SU-DHL-6 (cell line): ENCODE data around the gene KCNA10.
A peak's percentile ranks its signal among the peaks of the same experiment; 100 is the strongest.

Source experiments
- H2AFZ ChIP-seq: fragments of 200-600 bp; sonication (generic); 2 replicates; pipeline ENCODE4 v1.6.1; 2014; ENCODE audit warnings: low read depth, mild to moderate bottlenecking, moderate library complexity, mixed read lengths, antibody characterized with exemption, low read length; ENCODE audit not compliant: severe bottlenecking
- H3F3A ChIP-seq: fragments of 200-600 bp; shearing (Covaris generic); 2 replicates; pipeline ENCODE4 v1.6.0; 2016; ENCODE audit warnings: antibody characterized with exemption, mild to moderate bottlenecking; ENCODE audit not compliant: insufficient read depth
- H3K27ac ChIP-seq: fragments of 200-600 bp; sonication (generic); 2 replicates; pipeline ENCODE4 v1.5.1; 2016; ENCODE audit warnings: low read depth, mild to moderate bottlenecking, low read length, moderate library complexity, mixed read lengths
- H3K27me3 ChIP-seq: fragments of 200-600 bp; sonication (generic), shearing (Covaris generic); 2 replicates; pipeline ENCODE4 v1.6.0; 2014; ENCODE audit warnings: mild to moderate bottlenecking, low read length
- H3K36me3 ChIP-seq: fragments of 200-600 bp; sonication (generic); 2 replicates; pipeline ENCODE4 v1.6.1; 2014; ENCODE audit warnings: mild to moderate bottlenecking, low read length, mixed read lengths
- H3K4me2 ChIP-seq: fragments of 300-600, 200-600 bp; shearing (Covaris generic), sonication (generic); 2 replicates; pipeline ENCODE4 v1.6.0; 2014; ENCODE audit warnings: low read length, low read depth, mild to moderate bottlenecking; ENCODE audit not compliant: poor library complexity, severe bottlenecking
- H3K4me3 ChIP-seq: fragments of 200-600 bp; sonication (generic); 2 replicates; pipeline ENCODE4 v1.5.1; 2014; ENCODE audit warnings: antibody characterized with exemption, low read length, mild to moderate bottlenecking, mixed read lengths; ENCODE audit not compliant: insufficient read depth, poor library complexity, severe bottlenecking
- H3K79me2 ChIP-seq: fragments of 200-600 bp; sonication (generic); 2 replicates; pipeline ENCODE4 v1.6.1; 2014; ENCODE audit warnings: mild to moderate bottlenecking, low read length, moderate library complexity; ENCODE audit not compliant: insufficient read depth
- H3K9ac ChIP-seq: fragments of 200-600 bp; sonication (generic); 2 replicates; pipeline ENCODE4 v1.7.0; 2014; ENCODE audit warnings: mild to moderate bottlenecking, low read length
- H3K9me2 ChIP-seq: fragments of 200-600 bp; sonication (generic); replicated peaks from 2 replicates; pipeline ENCODE4 v1.6.1; 2014; ENCODE audit warnings: low read length; ENCODE audit not compliant: insufficient read depth
- H3K9me3 ChIP-seq: fragments of 200-600 bp; sonication (generic); 2 replicates; pipeline ENCODE4 v1.6.1; 2014; ENCODE audit warnings: low read length, mixed read lengths; ENCODE audit not compliant: insufficient read depth
- H4K20me1 ChIP-seq: fragments of 200-600 bp; sonication (generic); 2 replicates; pipeline ENCODE4 v1.6.1; 2014; ENCODE audit warnings: low read depth, mild to moderate bottlenecking, antibody characterized with exemption, low read length, moderate library complexity, mixed read lengths
- EZH2phosphoT487 ChIP-seq: fragments of 200-600 bp; sonication (generic), shearing (Covaris generic); conservative IDR thresholded peaks from 2 replicates; pipeline ENCODE4 v1.6.1; 2018; ENCODE audit warnings: mild to moderate bottlenecking, antibody characterized with exemption, low read length, moderate library complexity, mixed read lengths
- TF ChIP-seq, protein P1 (sequence below): fragments of 200-600 bp; sonication (generic); IDR thresholded peaks from one replicate; pipeline ENCODE4 v1.5.1; 2017; ENCODE audit warnings: antibody characterized with exemption, mild to moderate bottlenecking, low read length, moderate library complexity; ENCODE audit not compliant: insufficient read depth, poor library complexity, severe bottlenecking

The KCNA10 gene

DNA sequence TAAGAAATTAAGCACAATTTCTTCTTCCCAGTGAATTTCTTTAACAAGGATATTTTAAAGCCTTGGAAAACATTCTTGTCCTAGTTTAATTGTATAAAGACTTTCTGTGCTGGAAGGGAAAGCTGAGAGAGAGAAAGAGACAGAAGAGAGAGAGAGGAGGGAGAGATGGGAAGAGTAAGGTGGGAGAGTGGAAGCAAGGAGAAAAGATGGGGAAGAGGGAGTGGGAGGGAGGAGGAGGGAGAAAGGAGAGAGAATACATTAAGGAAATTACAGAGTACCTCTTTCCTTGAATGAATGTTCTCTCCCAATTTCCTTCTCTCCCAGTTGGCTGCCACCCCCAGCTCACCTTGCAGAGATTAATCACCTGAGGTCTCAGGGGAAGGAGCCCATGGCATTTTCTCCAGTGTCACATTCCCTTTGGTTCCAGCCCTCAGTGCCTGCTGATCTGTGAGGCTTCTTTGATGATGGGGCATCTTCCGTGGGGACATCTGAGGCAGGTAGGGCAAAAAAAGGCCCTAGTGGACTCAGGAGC is 32.4 kb upstream of the KCNA10 start:
- TF ChIP-seq, protein P1, sequence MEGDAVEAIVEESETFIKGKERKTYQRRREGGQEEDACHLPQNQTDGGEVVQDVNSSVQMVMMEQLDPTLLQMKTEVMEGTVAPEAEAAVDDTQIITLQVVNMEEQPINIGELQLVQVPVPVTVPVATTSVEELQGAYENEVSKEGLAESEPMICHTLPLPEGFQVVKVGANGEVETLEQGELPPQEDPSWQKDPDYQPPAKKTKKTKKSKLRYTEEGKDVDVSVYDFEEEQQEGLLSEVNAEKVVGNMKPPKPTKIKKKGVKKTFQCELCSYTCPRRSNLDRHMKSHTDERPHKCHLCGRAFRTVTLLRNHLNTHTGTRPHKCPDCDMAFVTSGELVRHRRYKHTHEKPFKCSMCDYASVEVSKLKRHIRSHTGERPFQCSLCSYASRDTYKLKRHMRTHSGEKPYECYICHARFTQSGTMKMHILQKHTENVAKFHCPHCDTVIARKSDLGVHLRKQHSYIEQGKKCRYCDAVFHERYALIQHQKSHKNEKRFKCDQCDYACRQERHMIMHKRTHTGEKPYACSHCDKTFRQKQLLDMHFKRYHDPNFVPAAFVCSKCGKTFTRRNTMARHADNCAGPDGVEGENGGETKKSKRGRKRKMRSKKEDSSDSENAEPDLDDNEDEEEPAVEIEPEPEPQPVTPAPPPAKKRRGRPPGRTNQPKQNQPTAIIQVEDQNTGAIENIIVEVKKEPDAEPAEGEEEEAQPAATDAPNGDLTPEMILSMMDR, result no peak
- no peaks in the 10 kb centered on the region for H3K79me2 ChIP-seq
- no peak overlapping the region for H3K9ac ChIP-seq
- no peaks in the 10 kb centered on the region for H3K27me3 ChIP-seq
- H3K9me2 ChIP-seq, result no peaks in the 10 kb centered on the region
- H3K4me2 ChIP-seq, result no peak overlapping the region
- H3K27ac ChIP-seq, result no peak overlapping the region
- no peaks in the 10 kb centered on the region for H4K20me1 ChIP-seq
- no peak overlapping the region for H3K4me3 ChIP-seq
- no peaks in the 10 kb centered on the region for H3F3A ChIP-seq
- H3K9me3 ChIP-seq, result no peaks in the 10 kb centered on the region
- H3K36me3 ChIP-seq, result no peaks in the 10 kb centered on the region
- H2AFZ ChIP-seq, result no peak overlapping the region

DNA sequence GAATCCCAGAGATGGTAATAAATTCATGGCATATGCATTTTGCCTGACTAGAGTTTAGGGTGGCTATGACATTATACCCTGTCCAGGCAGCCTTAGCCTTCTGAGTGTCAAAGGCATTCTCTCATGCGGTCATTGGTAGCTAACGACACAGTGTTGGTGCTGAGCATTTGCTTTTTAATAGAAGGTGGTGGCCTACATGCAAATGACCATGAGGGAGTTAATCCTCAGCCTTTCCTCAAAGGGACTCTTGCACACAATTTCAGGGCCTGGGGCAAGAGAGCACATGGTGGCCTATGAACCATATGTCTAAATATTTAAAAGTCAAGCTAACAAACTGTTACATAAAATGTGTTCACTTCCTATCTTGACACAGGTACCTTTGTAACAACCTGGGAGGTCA is 30.9 kb upstream of the KCNA10 start:
- Histone ChIP-seq H3F3A (no peaks in the 10 kb centered on the region), H4K20me1 (no peaks in the 10 kb centered on the region), H3K4me3 (no peak overlapping the region), H2AFZ (no peak overlapping the region), H3K9me2 (no peaks in the 10 kb centered on the region), H3K9ac (no peak overlapping the region), H3K27ac (no peak overlapping the region), H3K4me2 (no peak overlapping the region), H3K27me3 (no peaks in the 10 kb centered on the region), H3K36me3 (no peaks in the 10 kb centered on the region), H3K9me3 (no peaks in the 10 kb centered on the region), H3K79me2 (no peaks in the 10 kb centered on the region)
- TF ChIP-seq, protein P1, result no peak
- no peak for TF ChIP-seq EZH2phosphoT487

DNA sequence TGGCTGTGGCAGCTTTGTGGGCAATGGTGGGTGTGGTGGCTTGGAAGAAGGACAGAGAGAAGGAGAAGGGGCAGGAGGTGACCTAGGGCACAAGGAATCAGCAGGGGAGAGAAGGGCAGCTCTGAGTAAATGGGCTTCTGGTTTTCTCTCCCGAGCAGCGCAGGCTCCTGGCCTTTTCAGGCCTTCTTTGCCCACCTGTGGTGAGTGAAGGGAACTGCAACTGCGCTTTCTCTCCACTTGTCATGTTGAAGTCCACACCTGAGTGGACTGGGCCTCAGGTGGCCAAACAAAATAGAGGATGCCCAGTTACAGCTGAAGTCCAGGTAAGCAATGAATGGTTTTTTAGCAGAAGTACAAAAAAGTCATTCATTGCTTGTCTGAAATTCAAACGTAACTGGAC is 29.4 kb upstream of the KCNA10 start:
- Histone ChIP-seq H3K27ac (no peak overlapping the region), H4K20me1 (no peaks in the 10 kb centered on the region), H3K27me3 (no peaks in the 10 kb centered on the region), H3K9me2 (no peaks in the 10 kb centered on the region), H3K79me2 (no peaks in the 10 kb centered on the region), H3K9me3 (no peaks in the 10 kb centered on the region), H2AFZ (no peak overlapping the region), H3K4me3 (no peak overlapping the region), H3K9ac (no peak overlapping the region), H3K4me2 (no peak overlapping the region), H3F3A (no peaks in the 10 kb centered on the region), H3K36me3 (no peaks in the 10 kb centered on the region)
- TF ChIP-seq EZH2phosphoT487, result no peak
- TF ChIP-seq, protein P1, result peak; percentile 24

DNA sequence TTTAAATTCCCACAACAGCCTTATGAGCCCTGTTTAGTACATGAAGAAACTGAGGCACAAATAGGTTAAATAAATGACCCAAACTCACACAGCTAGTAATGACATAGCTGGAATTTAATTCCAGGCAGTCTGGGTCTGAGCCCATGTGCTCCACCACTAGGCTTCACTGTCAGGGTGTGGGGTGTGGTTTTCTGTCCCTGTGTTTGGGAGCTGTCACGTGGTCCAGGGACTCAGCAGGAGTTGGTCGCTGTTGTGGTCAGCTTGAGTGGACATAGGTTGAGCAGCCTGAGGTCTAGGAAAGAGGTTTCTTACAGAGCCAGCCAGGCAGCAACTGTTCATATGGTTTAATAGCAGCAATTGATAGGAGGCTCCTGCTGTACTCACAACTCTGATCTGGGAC is 28.0 kb upstream of the KCNA10 start:
- Histone ChIP-seq H3K9me3 (no peaks in the 10 kb centered on the region), H3K79me2 (no peaks in the 10 kb centered on the region), H4K20me1 (no peaks in the 10 kb centered on the region), H3K4me3 (no peak overlapping the region), H3K9me2 (no peaks in the 10 kb centered on the region), H2AFZ (no peak overlapping the region), H3F3A (no peaks in the 10 kb centered on the region), H3K9ac (no peak overlapping the region), H3K27ac (no peak overlapping the region), H3K27me3 (no peaks in the 10 kb centered on the region), H3K4me2 (no peak overlapping the region), H3K36me3 (no peaks in the 10 kb centered on the region)
- TF ChIP-seq, protein P1, result no peak
- no peak for TF ChIP-seq EZH2phosphoT487
